Immature natural killer cell (primary cell): ENCODE measurements around the gene OR2K2. TPM values are rescaled to one million over a fixed set of nuclear protein-coding genes. Genes with fewer than 3 reads are reported as not detected.
"Not testable (repeated sequence)": the region's sequence is repeated elsewhere in the genome, so short reads cannot be mapped to it uniquely, and the experiment has no call there.

Experiments
- DNase-seq, 3 donors: peaks; one replicate each; pipeline ENCODE4 v3.0.0; 2022; ENCODE audit warnings: mixed read lengths in 1 of 3
- H3K27ac Mint-ChIP-seq, 6 donors: one replicate each; pipeline ENCODE4 v1.8.0; 2020; ENCODE audit warnings: mixed read lengths in 6 of 6, mild to moderate bottlenecking in 5 of 6, inconsistent platforms in 4 of 6, moderate library complexity in 3 of 6
- H3K27me3 Mint-ChIP-seq, 3 donors: one replicate each; pipeline ENCODE4 v1.8.0; 2020 to 2021; ENCODE audit warnings: low read depth in 3 of 3, mild to moderate bottlenecking in 3 of 3, mixed read lengths in 3 of 3, moderate library complexity in 3 of 3, inconsistent platforms in 1 of 3
- H3K36me3 Mint-ChIP-seq, 3 donors: one replicate each; pipeline ENCODE4 v1.8.0; 2020; ENCODE audit warnings: mixed read lengths in 3 of 3, inconsistent platforms in 2 of 3, mild to moderate bottlenecking in 2 of 3
- H3K4me1 Mint-ChIP-seq, 2 donors: one replicate each; pipeline ENCODE4 v1.8.0; 2020; ENCODE audit warnings: inconsistent platforms in 2 of 2, mild to moderate bottlenecking in 2 of 2, mixed read lengths in 2 of 2, moderate library complexity in 1 of 2
- H3K4me3 Mint-ChIP-seq, 5 donors: one replicate each; pipeline ENCODE4 v1.8.0; 2020; ENCODE audit warnings: mild to moderate bottlenecking in 5 of 5, mixed read lengths in 5 of 5, inconsistent platforms in 3 of 5, moderate library complexity in 3 of 5
- H3K9me3 Mint-ChIP-seq, 6 donors: one replicate each; pipeline ENCODE4 v1.8.0; 2020; ENCODE audit warnings: mild to moderate bottlenecking in 6 of 6, mixed read lengths in 6 of 6, inconsistent platforms in 4 of 6, moderate library complexity in 3 of 6
- polyA plus RNA-seq, 3 donors: library from polyadenylated mRNA; unstranded; fragments of 300-500 nt; fragmentation: Illumina TruSeq; gene quantifications; one replicate each; pipeline ENCODE4 v1.2.3, GENCODE V29; 2021

OR2K2 gene
- polyA plus RNA-seq, 3 donors from 2014 or later: not detected

DNA sequence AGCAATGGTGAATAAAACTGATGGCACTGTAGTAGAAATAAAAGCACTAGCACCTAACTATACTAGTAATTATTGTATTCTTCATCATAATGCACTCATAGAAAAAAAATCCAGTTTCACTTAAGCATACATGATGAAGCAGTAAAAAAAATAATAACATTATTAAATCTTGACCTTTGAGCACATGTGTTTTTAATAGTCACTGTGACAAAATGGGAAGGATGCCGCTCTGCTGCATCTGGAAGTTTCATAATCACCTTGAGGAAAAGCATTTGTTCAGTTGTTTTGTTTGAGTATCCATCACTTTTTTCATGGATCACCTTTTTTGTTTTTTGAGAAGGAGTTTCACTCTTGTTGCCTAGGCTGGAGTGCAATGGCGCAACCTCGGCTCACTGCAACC is 13.2 kb downstream of the OR2K2 start:
- DNase-seq: no peak
- H3K27me3 Mint-ChIP-seq: peaks cover 0 to 7% (median 5%) of the 10 kb centered on the region in 3 donors
- no peaks in the 10 kb centered on the region for H3K4me1 Mint-ChIP-seq
- H3K36me3 Mint-ChIP-seq: peaks cover under 1 to 1% (median under 1%) of the 10 kb centered on the region in 3 donors
- no peak overlapping the region for H3K27ac Mint-ChIP-seq
- no peak overlapping the region for H3K4me3 Mint-ChIP-seq
- H3K9me3 Mint-ChIP-seq: peaks cover 0 to 12% (median 0%) of the 10 kb centered on the region in 6 donors

DNA sequence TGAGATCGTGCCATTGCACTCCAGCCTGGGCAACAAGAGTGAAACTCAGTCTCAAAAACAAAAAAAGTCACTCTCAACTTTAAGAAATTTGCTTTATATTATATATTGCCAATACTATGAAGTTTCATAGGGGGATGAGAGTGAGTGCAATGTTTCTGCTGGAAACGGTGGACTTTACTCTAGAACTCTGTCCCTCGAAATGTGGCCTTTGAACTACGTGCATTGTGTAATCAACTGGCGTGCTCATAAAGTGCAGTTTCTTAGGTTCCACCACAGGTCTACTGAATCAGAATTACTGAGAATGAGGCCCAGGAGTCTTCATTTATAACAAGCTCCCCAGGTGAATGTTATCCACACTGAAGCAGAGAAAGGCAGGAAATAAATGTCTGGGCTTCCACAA is 24.1 kb downstream of the OR2K2 start:
- no peak for DNase-seq
- Mint-ChIP-seq H3K36me3 (no peaks in the 10 kb centered on the region), H3K4me3 (no peak overlapping the region), H3K9me3 (no peaks in the 10 kb centered on the region), H3K27me3 (peaks cover 0 to 2% (median 2%) of the 10 kb centered on the region in 3 donors), H3K4me1 (no peaks in the 10 kb centered on the region), H3K27ac (no peak overlapping the region)

- not testable (repeated sequence) for H3K36me3 Mint-ChIP-seq, DNase-seq, H3K4me1 Mint-ChIP-seq, H3K4me3 Mint-ChIP-seq, H3K27me3 Mint-ChIP-seq, H3K27ac Mint-ChIP-seq, H3K9me3 Mint-ChIP-seq
Observed at GRCh38 chr9:111304000-111304399, 26.0 kb downstream of the OR2K2 start.

DNA sequence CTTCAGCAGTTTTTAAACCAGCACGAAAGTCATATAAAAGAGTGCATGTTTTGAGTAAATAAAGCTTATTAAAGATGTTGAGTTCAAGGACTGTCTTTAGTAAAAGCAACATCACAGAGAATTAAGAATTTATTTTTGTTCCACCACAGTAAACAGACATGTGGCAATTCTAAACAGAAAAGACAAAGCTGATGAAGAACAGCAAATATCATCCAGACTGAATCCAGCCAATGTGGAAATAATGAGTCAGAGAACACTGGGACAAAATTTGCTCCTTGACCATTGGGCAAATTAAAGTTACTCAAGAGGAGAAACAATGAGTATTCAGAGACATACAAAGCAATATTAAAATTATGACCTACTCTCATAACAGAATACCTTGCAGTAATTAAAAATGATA is 28.8 kb downstream of the OR2K2 start:
- no peaks in the 10 kb centered on the region for H3K36me3 Mint-ChIP-seq
- H3K4me3 Mint-ChIP-seq: no peak overlapping the region
- peaks cover 0 to 6% of the 10 kb centered on the region in 2 donors for H3K4me1 Mint-ChIP-seq
- no peak for DNase-seq
- no peak overlapping the region for H3K27ac Mint-ChIP-seq
- H3K27me3 Mint-ChIP-seq: peaks cover 2 to 4% (median 3%) of the 10 kb centered on the region in 3 donors
- H3K9me3 Mint-ChIP-seq: no peaks in the 10 kb centered on the region

DNA sequence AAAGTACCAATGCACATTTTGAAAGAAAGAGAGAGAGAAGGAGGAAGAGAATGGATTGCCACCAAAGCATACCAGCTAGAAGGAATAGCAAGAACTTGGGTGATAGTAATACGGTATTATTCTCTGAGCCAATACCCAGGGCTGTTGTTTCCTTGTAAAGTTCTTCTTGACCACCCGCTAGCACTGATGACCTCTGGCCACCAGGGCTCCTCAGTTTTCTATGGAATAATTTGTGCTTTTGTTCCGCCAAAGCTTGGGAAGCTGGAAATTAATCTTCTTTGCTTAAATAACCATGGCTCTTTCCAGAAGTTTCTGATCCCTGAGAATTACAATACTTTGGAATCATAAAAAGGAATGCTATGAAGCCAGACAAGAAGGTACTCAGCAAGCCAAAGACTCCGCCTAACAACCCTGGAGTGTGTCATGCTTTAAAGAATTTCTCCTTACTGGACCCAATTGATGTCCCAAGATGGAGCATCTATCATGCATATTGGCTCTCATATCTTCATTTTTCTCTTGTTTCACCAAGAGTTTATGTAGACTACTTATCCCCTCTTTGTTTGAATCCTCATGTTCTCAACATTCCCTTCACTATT is 29.8 kb downstream of the OR2K2 start:
- Mint-ChIP-seq H3K27ac (no peak overlapping the region), H3K9me3 (no peaks in the 10 kb centered on the region), H3K4me3 (no peak overlapping the region), H3K36me3 (no peaks in the 10 kb centered on the region), H3K4me1 (peaks cover 0 to 6% of the 10 kb centered on the region in 2 donors), H3K27me3 (peaks cover 2 to 4% (median 2%) of the 10 kb centered on the region in 3 donors)
- no peak for DNase-seq

DNA sequence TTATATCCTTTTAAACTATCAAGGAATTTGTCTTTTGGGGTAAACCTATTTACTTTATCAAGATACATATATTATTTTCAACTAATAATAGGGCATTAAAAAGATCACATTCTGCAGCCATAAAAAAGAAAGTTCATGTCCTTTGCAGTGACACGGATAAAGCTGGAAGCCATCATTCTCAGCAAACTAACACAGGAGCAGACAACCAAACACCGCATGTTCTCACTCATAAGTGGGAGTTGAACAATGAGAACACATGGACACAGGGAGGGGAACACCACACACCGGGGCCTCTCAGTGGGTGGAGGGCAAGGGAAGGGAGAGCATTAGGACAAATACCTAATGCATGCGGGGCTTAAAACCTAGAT is 30.4 kb downstream of the OR2K2 start:
- H3K4me3 Mint-ChIP-seq, H3K9me3 Mint-ChIP-seq, H3K36me3 Mint-ChIP-seq, H3K4me1 Mint-ChIP-seq, H3K27ac Mint-ChIP-seq, H3K27me3 Mint-ChIP-seq, DNase-seq: not testable (repeated sequence)

GRCh38 chr9:111298731-111299598 is 31.1 kb downstream of the OR2K2 start:
- Mint-ChIP-seq H3K36me3 (no peaks in the 10 kb centered on the region), H3K4me1 (peaks cover 0 to 6% of the 10 kb centered on the region in 2 donors), H3K27ac (no peak overlapping the region), H3K4me3 (no peak overlapping the region), H3K27me3 (peaks cover 2 to 4% (median 3%) of the 10 kb centered on the region in 3 donors), H3K9me3 (no peaks in the 10 kb centered on the region)
- peak; percentile 10 to 30 (median 25) for DNase-seq

GRCh38 chr9:111298111-111298510 is 31.9 kb downstream of the OR2K2 start:
- no peak overlapping the region for H3K27ac Mint-ChIP-seq
- H3K4me3 Mint-ChIP-seq: no peak overlapping the region
- peaks cover 0 to 6% of the 10 kb centered on the region in 2 donors for H3K4me1 Mint-ChIP-seq
- DNase-seq: no peak
- H3K27me3 Mint-ChIP-seq: peaks cover 2 to 4% (median 3%) of the 10 kb centered on the region in 3 donors
- H3K9me3 Mint-ChIP-seq: no peaks in the 10 kb centered on the region
- no peaks in the 10 kb centered on the region for H3K36me3 Mint-ChIP-seq

GRCh38 chr9:111297066-111297824 is 32.8 kb downstream of the OR2K2 start:
- H3K36me3 Mint-ChIP-seq: no peaks in the 10 kb centered on the region
- peaks cover 1 to 6% (median 2%) of the 10 kb centered on the region in 3 donors for H3K27me3 Mint-ChIP-seq
- no peaks in the 10 kb centered on the region for H3K9me3 Mint-ChIP-seq
- no peak for DNase-seq
- no peak overlapping the region for H3K27ac Mint-ChIP-seq
- H3K4me1 Mint-ChIP-seq: peaks cover 0 to 6% of the 10 kb centered on the region in 2 donors
- no peak overlapping the region for H3K4me3 Mint-ChIP-seq

GRCh38 chr9:111294691-111295451 is 35.2 kb downstream of the OR2K2 start:
- Mint-ChIP-seq H3K4me1 (peaks cover 0 to 6% of the 10 kb centered on the region in 2 donors), H3K4me3 (no peak overlapping the region), H3K27me3 (peaks cover 1 to 12% (median 7%) of the 10 kb centered on the region in 3 donors), H3K9me3 (no peaks in the 10 kb centered on the region), H3K27ac (no peak overlapping the region), H3K36me3 (no peaks in the 10 kb centered on the region)
- no peak for DNase-seq

DNA sequence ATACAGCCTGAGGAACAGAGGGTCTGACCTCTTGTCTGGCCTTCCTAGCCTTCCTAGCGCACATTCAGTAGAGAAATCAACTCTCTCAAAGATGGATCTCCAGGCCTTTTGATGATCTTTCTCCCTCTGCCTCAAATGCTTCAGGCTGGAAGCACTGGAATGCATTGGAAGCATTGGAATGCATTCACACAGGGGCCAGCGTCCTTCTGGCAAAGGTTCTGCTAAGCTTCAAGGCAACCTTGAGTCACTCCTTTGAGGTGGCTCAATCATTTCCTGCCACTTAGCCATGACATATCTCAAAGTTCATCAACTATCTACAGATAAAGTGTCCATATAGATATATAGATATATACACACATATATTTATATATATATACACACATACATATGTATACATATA is 42.9 kb downstream of the OR2K2 start:
- H3K36me3 Mint-ChIP-seq: no peaks in the 10 kb centered on the region
- no peak overlapping the region for H3K4me3 Mint-ChIP-seq
- no peaks in the 10 kb centered on the region for H3K4me1 Mint-ChIP-seq
- no peak overlapping the region for H3K27ac Mint-ChIP-seq
- no peak for DNase-seq
- peaks cover 7 to 14% (median 8%) of the 10 kb centered on the region in 3 donors for H3K27me3 Mint-ChIP-seq
- H3K9me3 Mint-ChIP-seq: peaks cover 0 to 3% (median 0%) of the 10 kb centered on the region in 6 donors

DNA sequence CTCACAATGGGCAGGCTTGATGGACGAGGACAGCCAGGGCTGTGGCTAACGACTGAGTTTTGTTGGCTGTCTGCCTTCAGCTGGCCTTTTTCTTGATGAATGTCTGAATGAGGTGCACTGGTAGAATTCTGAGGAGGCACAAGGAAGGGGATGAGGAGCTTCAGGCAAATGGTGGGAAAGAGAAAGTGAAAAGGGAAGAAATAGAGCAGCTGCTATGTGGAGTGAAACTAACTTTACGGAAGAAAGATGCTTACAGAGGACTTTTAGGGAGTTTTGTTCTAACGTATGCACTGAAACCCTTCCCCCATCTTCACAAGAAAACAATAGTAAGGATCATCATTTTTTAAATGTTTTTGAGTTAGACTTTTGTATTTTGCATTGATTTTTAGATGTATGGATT is 45.3 kb downstream of the OR2K2 start:
- Mint-ChIP-seq H3K9me3 (peaks cover 0 to 3% (median 0%) of the 10 kb centered on the region in 6 donors), H3K27me3 (peaks cover 2 to 12% (median 10%) of the 10 kb centered on the region in 3 donors), H3K4me1 (no peaks in the 10 kb centered on the region), H3K36me3 (no peaks in the 10 kb centered on the region), H3K27ac (no peak overlapping the region), H3K4me3 (no peak overlapping the region)
- DNase-seq: no peak

DNA sequence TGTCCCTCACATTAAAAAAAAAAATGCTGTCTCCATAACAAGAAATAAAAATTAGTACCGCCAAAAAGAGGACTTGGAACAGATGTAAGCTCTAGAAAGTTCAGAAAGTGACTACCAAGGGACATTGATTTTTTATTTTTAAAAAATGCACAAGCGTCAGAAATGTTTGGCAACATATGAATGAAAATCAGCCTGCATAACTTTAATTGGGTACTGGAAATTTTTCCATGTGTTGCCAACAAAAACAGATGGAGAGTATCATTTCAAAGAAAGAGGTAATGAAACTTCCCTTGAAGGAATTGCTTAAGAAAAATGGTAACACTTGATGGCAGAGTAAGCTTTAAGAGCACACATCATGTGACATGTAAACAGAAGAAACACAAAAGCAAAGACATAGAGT is 47.2 kb downstream of the OR2K2 start:
- peaks cover 2 to 11% (median 9%) of the 10 kb centered on the region in 3 donors for H3K27me3 Mint-ChIP-seq
- H3K27ac Mint-ChIP-seq: no peak overlapping the region
- H3K9me3 Mint-ChIP-seq: peaks cover 0 to 1% (median 0%) of the 10 kb centered on the region in 6 donors
- no peak overlapping the region for H3K4me3 Mint-ChIP-seq
- no peak for DNase-seq
- H3K36me3 Mint-ChIP-seq: no peaks in the 10 kb centered on the region
- no peaks in the 10 kb centered on the region for H3K4me1 Mint-ChIP-seq
